Epithelial cell of esophagus (primary cell): Measurements from ENCODE around the gene LBR.

Source experiments
- DNase-seq: peaks from one replicate; pipeline ENCODE4 v3.0.0; 2010; ENCODE audit warnings: low read depth
- H3K4me3 ChIP-seq: 2 replicates; pipeline ENCODE4 v1.5.1; 2011; ENCODE audit warnings: mild to moderate bottlenecking, low read length, control low read depth
- CTCF ChIP-seq: IDR thresholded peaks from 2 replicates; pipeline ENCODE4 v1.5.1; 2011; ENCODE audit warnings: low read depth, mild to moderate bottlenecking, low read length, control low read depth, inconsistent platforms; ENCODE audit not compliant: insufficient read depth; ENCODE audit errors: missing control alignments

The LBR gene

DNA sequence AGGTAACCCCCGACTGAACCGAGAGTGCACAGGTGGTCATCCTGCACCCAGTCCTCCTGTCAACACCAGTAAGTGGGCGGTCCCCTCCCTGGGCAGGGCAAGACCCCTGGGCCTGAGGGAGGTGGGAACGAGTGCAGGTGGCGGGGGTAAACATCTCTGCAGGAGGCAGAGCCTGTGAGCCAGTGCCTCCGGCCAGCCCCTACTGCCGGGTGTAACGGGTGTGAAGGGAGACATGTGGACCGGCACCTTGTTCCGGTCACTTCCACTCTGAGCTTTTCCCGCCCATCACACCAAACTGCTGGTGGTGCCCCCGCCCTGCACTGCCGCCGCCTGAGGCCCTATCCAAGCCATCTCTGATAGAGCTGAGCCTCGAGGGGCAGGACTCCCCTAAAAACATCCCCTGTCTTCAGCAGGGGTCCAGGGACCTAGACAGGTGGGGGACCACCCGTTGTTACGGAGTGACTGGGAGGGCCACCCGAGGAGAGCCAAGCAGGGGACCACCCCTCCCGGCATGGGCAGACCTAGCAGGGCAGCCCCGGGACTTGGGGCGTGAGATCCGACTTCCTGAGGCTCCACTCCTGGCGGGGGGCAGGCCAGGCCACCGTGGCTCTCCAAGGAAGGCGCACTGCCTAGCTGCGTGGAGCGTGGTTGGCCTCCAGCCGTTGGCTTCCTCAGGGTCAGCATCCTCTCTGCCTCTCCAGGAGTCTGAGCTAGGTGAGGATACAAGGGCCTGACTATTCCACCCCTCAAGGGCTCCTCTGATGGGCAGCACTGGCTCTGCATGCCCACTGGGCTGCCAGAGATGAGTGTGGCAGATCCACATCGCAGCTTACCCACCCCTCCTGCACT lies 43.8 kb upstream of the LBR start:
- H3K4me3 ChIP-seq: no peak overlapping the region
- TF ChIP-seq CTCF: no peak
- no peak for DNase-seq

GRCh38 chr1:225471109-225471452 lies 43.2 kb upstream of the LBR start:
- DNase-seq: no peak
- H3K4me3 ChIP-seq: no peak overlapping the region
- TF ChIP-seq CTCF: no peak

DNA sequence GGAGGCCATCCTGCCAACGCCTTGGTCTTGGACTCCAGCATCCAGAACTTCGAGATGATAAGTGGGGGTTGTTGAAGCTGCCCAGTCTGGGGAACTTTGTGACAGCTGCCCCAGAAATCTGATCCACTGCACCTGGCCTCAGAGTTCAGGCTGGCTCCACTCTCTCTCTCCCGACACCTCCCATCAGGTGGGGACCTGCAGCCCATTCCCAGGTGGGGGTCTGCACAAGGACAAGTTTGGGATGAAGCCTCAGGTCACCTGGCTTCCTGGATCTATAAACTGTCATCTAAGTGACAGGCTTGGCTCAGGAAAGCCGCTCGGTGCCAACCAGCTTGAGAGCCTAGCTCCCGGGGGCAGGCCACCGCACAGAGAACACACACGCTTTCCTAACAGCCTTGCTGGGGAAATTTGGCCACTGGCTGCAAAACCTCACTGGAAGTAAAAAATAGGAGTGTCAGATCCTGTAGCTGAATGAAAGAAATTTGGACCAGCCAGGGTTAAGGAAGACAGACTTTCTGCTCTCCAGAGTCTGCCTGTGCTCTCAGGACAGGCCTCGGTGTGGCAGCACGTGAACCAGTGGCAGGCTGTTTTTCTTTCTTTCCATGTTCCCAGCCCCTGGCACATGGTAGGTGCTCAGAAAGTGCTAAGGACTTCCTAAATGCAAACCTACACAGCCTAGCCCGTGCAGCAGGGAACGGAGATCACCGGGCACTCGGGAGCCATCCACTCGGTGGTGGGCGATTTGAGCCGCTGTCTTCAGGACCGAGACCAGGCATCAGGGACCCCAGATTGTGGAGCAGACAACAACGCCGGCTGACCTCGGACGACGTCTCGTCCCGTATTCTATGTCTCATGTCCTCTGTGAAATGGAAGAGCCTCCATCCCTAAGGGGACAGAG lies 42.6 kb upstream of the LBR start:
- no peak for TF ChIP-seq CTCF
- DNase-seq: no peak
- H3K4me3 ChIP-seq: no peak overlapping the region

DNA sequence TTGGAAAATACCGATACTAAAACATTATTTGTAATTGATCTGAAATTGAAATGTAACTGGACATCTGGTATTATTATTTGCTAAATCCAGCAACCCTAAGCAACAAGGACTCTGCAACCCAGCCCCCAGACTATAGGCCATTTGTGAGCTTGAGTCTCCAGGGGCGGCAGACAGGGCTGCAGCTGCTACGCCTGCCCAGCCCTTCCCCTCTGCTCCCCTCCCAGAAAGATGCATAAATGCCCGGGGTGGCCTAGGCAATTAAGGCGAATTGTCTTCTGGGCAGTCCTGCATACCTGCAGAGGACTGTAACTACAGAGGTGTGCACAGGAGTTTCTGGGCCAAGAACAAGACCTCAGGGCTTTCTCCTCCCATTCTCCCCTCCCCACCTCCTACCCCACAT lies 41.2 kb upstream of the LBR start:
- TF ChIP-seq CTCF: no peak
- no peak overlapping the region for H3K4me3 ChIP-seq
- no peak for DNase-seq

DNA sequence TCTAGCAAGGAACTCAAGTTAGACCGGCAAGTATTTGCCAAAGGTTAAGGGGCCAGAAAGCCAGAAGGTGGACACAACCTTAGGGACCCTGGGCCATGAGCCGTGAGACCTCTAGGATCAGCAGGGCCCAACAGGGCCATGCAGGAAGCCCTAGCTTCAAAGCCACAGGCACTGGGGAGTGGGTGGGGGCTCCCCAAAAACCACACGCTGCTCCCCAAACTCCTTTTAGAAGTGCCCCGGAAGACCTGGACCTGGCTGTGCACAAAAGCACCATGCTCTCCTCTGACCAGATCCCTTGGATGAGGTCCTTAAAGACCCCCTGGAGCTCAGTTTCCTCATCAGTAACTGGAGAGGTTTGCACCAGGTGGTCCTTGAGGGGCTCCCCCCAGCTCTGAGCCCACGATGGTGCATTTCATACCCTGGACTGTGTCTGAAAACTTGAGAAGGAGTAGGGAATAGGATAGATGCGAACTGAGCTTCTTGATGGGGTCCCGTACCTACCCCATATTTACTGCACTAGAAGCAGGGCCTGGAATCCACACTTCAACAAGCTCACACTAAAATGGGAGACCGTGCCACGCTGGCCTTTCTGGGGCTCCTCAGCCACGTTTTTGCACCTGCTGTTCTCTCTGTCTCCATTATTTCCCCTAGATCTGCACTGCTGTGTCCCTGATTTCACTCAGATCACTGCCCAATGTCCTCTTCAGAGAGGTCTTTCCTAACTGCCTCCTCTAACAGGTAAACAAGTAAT lies 40.6 kb upstream of the LBR start:
- no peak for TF ChIP-seq CTCF
- DNase-seq: no peak

GRCh38 chr1:225467193-225468020 lies 39.6 kb upstream of the LBR start:
- no peak overlapping the region for H3K4me3 ChIP-seq
- no peak for DNase-seq
- no peak for TF ChIP-seq CTCF

More for the DNA sequence above, 40.6 kb upstream of the LBR start:
- no peak overlapping the region for H3K4me3 ChIP-seq
